OCI-LY7 (cell line): ENCODE results near the gene CEP55. TPM values are rescaled to one million over a fixed set of nuclear protein-coding genes. Genes with fewer than 3 reads are reported as not detected.

Experiments used
- BruUV-seq: library from RNA; stranded (reverse); fragments of 400-500 nt; replicated peaks from 2 replicates; lab custom pipeline; 2021; lab: Mats Ljungman, UMichigan
- CTCF ChIA-PET: fragments of 300-600 bp; sonication (Branson Sonifier 250); formaldehyde crosslinking; loops from one replicate; lab custom pipeline; 2022; ENCODE audit warnings: antibody characterized with exemption; ENCODE audit not compliant: unreplicated experiment; lab: Charles Lee
- POLR2A ChIA-PET: fragments of 300-600 bp; sonication (Branson Sonifier 250); formaldehyde crosslinking; loops from one replicate; lab custom pipeline; 2022; ENCODE audit warnings: antibody characterized with exemption; lab: Charles Lee
- DNase-seq: peaks from one replicate; pipeline ENCODE4 v3.0.0-alpha.2; 2015; ENCODE audit warnings: low spot score
- H2AFZ ChIP-seq: fragments of 200-600 bp; sonication (generic), shearing (Covaris generic); 2 replicates; pipeline ENCODE4 v1.6.1; 2014; ENCODE audit warnings: mild to moderate bottlenecking, antibody characterized with exemption, low read length, moderate library complexity
- H3K27ac ChIP-seq: fragments of 200-600 bp; sonication (generic); 2 replicates; pipeline ENCODE4 v1.5.1; 2014; ENCODE audit warnings: mixed run types, low read depth, mild to moderate bottlenecking, moderate library complexity, low read length, inconsistent platforms; ENCODE audit not compliant: poor library complexity, severe bottlenecking
- H3K36me3 ChIP-seq: fragments of 200-600 bp; sonication (generic); 2 replicates; pipeline ENCODE4 v1.6.1; 2014; ENCODE audit warnings: mild to moderate bottlenecking, antibody characterized with exemption, low read length, moderate library complexity, mixed read lengths; ENCODE audit not compliant: insufficient read depth
- H3K4me1 ChIP-seq: fragments of 200-600 bp; sonication (generic); 2 replicates; pipeline ENCODE4 v1.5.1; 2014; ENCODE audit warnings: mild to moderate bottlenecking, low read length; ENCODE audit not compliant: insufficient read depth, poor library complexity, severe bottlenecking
- H3K4me2 ChIP-seq: fragments of 200-600 bp; sonication (generic); 2 replicates; pipeline ENCODE4 v1.6.1; 2014; ENCODE audit warnings: mild to moderate bottlenecking, low read length
- H3K4me3 ChIP-seq: fragments of 200-600 bp; sonication (generic); 2 replicates; pipeline ENCODE4 v1.5.1; 2014; ENCODE audit warnings: mild to moderate bottlenecking, low read depth, low read length; ENCODE audit not compliant: poor library complexity, severe bottlenecking
- H3K79me2 ChIP-seq: fragments of 200-600 bp; sonication (generic); 2 replicates; pipeline ENCODE4 v1.6.1; 2016; ENCODE audit warnings: low read depth, mild to moderate bottlenecking, low read length, moderate library complexity, mixed read lengths; ENCODE audit not compliant: insufficient read depth
- H3K9me2 ChIP-seq: fragments of 200-600 bp; sonication (generic); 2 replicates; pipeline ENCODE4 v1.6.1; 2016; ENCODE audit warnings: mild to moderate bottlenecking, low read length, mixed read lengths; ENCODE audit not compliant: insufficient read depth
- H3K9me3 ChIP-seq: fragments of 200-600 bp; sonication (generic); 2 replicates; pipeline ENCODE4 v1.6.1; 2014; ENCODE audit warnings: mild to moderate bottlenecking, mixed run types, low read length, mixed read lengths
- H4K20me1 ChIP-seq: fragments of 200-600 bp; sonication (generic); 2 replicates; pipeline ENCODE4 v1.6.1; 2014; ENCODE audit warnings: mild to moderate bottlenecking, antibody characterized with exemption, low read length, moderate library complexity, mixed read lengths; ENCODE audit not compliant: insufficient read depth
- EZH2phosphoT487 ChIP-seq: fragments of 200-600 bp; sonication (generic); IDR thresholded peaks from 2 replicates; pipeline ENCODE4 v1.6.1; 2018; ENCODE audit warnings: low read depth, borderline replicate concordance, mild to moderate bottlenecking, mixed run types, antibody characterized with exemption, low read length, moderate library complexity, mixed read lengths
- intact Hi-C: fragments of 100-400 bp; cut with micrococcal nuclease; formaldehyde crosslinking; loops from one replicate; pipeline ENCODE4 v1.10.0; 2022; ENCODE audit not compliant: unreplicated experiment
- total RNA-seq, 2 experiments: library from RNA; depleted of rRNA in 1 of 2; stranded (reverse); fragments of >200 nt in 1 of 2; shearing (Covaris generic) in 1 of 2; gene quantifications; 2 replicates each; pipeline ENCODE4 v1.2.3, GENCODE V29; 2014 to 2022
- TF ChIP-seq, protein P1 (sequence below): fragments of 200-600 bp; sonication (generic); conservative IDR thresholded peaks from 2 replicates; pipeline ENCODE4 v1.5.1; 2014; ENCODE audit warnings: mild to moderate bottlenecking, antibody characterized with exemption, low read length, moderate library complexity, mixed read lengths

Gene CEP55
- total RNA-seq, 2 experiments from 2014 or later: 64.5 to 68.3 TPM

DNA sequence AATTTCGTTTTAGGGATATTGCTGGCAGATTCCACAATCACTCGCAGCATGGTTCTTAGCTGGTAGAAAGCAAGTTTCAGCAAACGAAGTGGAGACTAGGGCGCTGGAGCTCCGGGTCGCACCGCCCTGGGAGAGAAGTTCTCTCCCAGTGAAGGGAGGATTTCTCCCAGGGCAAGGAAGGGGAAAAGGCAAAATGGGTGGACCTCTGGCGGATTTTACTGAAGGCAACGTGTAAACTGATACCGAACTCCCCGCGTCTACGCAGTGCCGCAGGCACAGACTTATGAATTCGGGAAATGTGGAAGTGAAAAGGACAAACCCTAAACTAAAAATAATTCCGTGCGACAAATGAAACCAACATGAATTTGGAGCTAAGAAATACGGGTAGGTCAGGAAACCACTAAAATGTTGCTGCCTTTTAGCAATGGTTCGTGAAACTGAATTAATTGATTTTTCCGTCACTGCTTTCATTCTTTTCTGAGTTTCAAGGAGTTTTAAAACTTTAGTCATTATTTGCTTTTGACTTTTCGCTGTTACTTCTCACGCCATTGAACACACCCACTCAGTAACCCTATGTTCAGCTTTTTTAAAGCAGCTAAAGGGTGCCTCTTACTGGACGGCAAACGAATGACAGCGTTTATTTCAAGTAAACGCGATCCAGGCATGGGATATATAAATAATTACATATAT is 14.1 kb upstream of the CEP55 start, which contains the start of gene MYOF:
TSS of gene MYOF (minus strand) at position 190 of the 690 bp plus-strand sequence. CDS start at position 50, 140 bp downstream.
- ChIA-PET CTCF (interaction anchor here (1.4 to 2.9 kb wide), 2 partner anchors 14 to 106 kb away, joined by 4 to 15 read pairs; no protein-coding TSS in a partner anchor), POLR2A (interaction anchor here (0.7 to 2.7 kb wide), 7 partner anchors 13 to 128 kb away, joined by 3 to 14 read pairs (median 4); no protein-coding TSS in a partner anchor)
- H4K20me1 ChIP-seq: no peaks in the 10 kb centered on the region
- peak within 1 kb of the TSS; percentile 76; the same call in 1 of the 2 replicates for H2AFZ ChIP-seq
- no peak within 1 kb of the TSS for H3K27ac ChIP-seq
- TF ChIP-seq, protein P1, sequence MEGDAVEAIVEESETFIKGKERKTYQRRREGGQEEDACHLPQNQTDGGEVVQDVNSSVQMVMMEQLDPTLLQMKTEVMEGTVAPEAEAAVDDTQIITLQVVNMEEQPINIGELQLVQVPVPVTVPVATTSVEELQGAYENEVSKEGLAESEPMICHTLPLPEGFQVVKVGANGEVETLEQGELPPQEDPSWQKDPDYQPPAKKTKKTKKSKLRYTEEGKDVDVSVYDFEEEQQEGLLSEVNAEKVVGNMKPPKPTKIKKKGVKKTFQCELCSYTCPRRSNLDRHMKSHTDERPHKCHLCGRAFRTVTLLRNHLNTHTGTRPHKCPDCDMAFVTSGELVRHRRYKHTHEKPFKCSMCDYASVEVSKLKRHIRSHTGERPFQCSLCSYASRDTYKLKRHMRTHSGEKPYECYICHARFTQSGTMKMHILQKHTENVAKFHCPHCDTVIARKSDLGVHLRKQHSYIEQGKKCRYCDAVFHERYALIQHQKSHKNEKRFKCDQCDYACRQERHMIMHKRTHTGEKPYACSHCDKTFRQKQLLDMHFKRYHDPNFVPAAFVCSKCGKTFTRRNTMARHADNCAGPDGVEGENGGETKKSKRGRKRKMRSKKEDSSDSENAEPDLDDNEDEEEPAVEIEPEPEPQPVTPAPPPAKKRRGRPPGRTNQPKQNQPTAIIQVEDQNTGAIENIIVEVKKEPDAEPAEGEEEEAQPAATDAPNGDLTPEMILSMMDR: peak; percentile 77
- TF ChIP-seq EZH2phosphoT487: no peak
- no peaks in the 10 kb centered on the region for H3K79me2 ChIP-seq
- no peaks in the 10 kb centered on the region for H3K9me3 ChIP-seq
- no peaks in the 10 kb centered on the region for H3K9me2 ChIP-seq
- BruUV-seq: no TSS peak
- peak within 1 kb of the TSS; percentile 63 for H3K4me3 ChIP-seq
- peaks cover 6% of the 10 kb centered on the region for H3K4me1 ChIP-seq
- H3K36me3 ChIP-seq: no peaks in the 10 kb centered on the region
- DNase-seq: peak; percentile 72
- peak within 1 kb of the TSS; percentile 71 for H3K4me2 ChIP-seq
- intact Hi-C loops: loop anchor here (1.0 to 5.0 kb wide), 3 partner anchors 29 to 106 kb away; no protein-coding TSS in a partner anchor

DNA sequence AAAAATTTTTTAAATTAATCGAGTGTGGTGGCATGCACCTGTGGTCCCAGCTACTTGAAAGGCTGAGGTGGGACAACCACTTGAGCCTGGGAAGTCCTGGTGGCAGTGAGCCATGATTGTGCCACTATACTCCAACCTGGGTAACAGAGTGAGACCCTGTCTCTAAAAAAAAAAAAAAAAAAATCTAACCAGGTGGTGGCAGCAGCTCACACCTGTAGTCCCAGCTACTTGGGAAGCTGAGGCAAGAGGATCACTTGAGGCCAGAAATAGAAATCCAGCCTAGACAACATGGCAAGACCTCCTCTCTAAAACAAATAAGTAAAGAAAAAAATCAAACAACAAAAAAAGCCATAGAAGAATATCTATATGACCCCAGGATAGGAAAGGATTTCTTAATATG is 10.7 kb upstream of the CEP55 start:
- Histone ChIP-seq H3K4me1 (peaks cover 6% of the 10 kb centered on the region), H3K27ac (no peak overlapping the region), H3K36me3 (no peaks in the 10 kb centered on the region), H3K4me3 (no peak overlapping the region), H2AFZ (no peak overlapping the region), H4K20me1 (no peaks in the 10 kb centered on the region), H3K4me2 (no peak overlapping the region), H3K79me2 (no peaks in the 10 kb centered on the region), H3K9me3 (no peaks in the 10 kb centered on the region), H3K9me2 (no peaks in the 10 kb centered on the region)
- POLR2A ChIA-PET: interaction anchor here (0.7 to 1.2 kb wide), 3 partner anchors 10 to 114 kb away, joined by 3 to 4 read pairs (median 4); no protein-coding TSS in a partner anchor
- TF ChIP-seq, protein P1: peak; percentile 58; the same call in 1 of the 2 replicates
- no peak for TF ChIP-seq EZH2phosphoT487
- BruUV-seq: no TSS peak
- DNase-seq: peak; percentile 13
- intact Hi-C loops: no loop called here
- CTCF ChIA-PET: interaction anchor here (0.6 kb wide), 1 partner anchor 201 kb away, joined by 3 read pairs; no protein-coding TSS in a partner anchor
